SU-DHL-6 (cell line): ENCODE measurements around the gene TMPRSS4.

Experiments used
- H2AFZ ChIP-seq: fragments of 200-600 bp; sonication (generic); 2 replicates; pipeline ENCODE4 v1.6.1; 2014; ENCODE audit warnings: low read depth, mild to moderate bottlenecking, moderate library complexity, mixed read lengths, antibody characterized with exemption, low read length; ENCODE audit not compliant: severe bottlenecking
- H3F3A ChIP-seq: fragments of 200-600 bp; shearing (Covaris generic); 2 replicates; pipeline ENCODE4 v1.6.0; 2016; ENCODE audit warnings: antibody characterized with exemption, mild to moderate bottlenecking; ENCODE audit not compliant: insufficient read depth
- H3K27ac ChIP-seq: fragments of 200-600 bp; sonication (generic); 2 replicates; pipeline ENCODE4 v1.5.1; 2016; ENCODE audit warnings: low read depth, mild to moderate bottlenecking, low read length, moderate library complexity, mixed read lengths
- H3K27me3 ChIP-seq: fragments of 200-600 bp; sonication (generic), shearing (Covaris generic); 2 replicates; pipeline ENCODE4 v1.6.0; 2014; ENCODE audit warnings: mild to moderate bottlenecking, low read length
- H3K36me3 ChIP-seq: fragments of 200-600 bp; sonication (generic); 2 replicates; pipeline ENCODE4 v1.6.1; 2014; ENCODE audit warnings: mild to moderate bottlenecking, low read length, mixed read lengths
- H3K4me2 ChIP-seq: fragments of 300-600, 200-600 bp; shearing (Covaris generic), sonication (generic); 2 replicates; pipeline ENCODE4 v1.6.0; 2014; ENCODE audit warnings: low read length, low read depth, mild to moderate bottlenecking; ENCODE audit not compliant: poor library complexity, severe bottlenecking
- H3K4me3 ChIP-seq: fragments of 200-600 bp; sonication (generic); 2 replicates; pipeline ENCODE4 v1.5.1; 2014; ENCODE audit warnings: antibody characterized with exemption, low read length, mild to moderate bottlenecking, mixed read lengths; ENCODE audit not compliant: insufficient read depth, poor library complexity, severe bottlenecking
- H3K79me2 ChIP-seq: fragments of 200-600 bp; sonication (generic); 2 replicates; pipeline ENCODE4 v1.6.1; 2014; ENCODE audit warnings: mild to moderate bottlenecking, low read length, moderate library complexity; ENCODE audit not compliant: insufficient read depth
- H3K9ac ChIP-seq: fragments of 200-600 bp; sonication (generic); 2 replicates; pipeline ENCODE4 v1.7.0; 2014; ENCODE audit warnings: mild to moderate bottlenecking, low read length
- H3K9me2 ChIP-seq: fragments of 200-600 bp; sonication (generic); replicated peaks from 2 replicates; pipeline ENCODE4 v1.6.1; 2014; ENCODE audit warnings: low read length; ENCODE audit not compliant: insufficient read depth
- H3K9me3 ChIP-seq: fragments of 200-600 bp; sonication (generic); 2 replicates; pipeline ENCODE4 v1.6.1; 2014; ENCODE audit warnings: low read length, mixed read lengths; ENCODE audit not compliant: insufficient read depth
- H4K20me1 ChIP-seq: fragments of 200-600 bp; sonication (generic); 2 replicates; pipeline ENCODE4 v1.6.1; 2014; ENCODE audit warnings: low read depth, mild to moderate bottlenecking, antibody characterized with exemption, low read length, moderate library complexity, mixed read lengths
- CTCF ChIP-seq: fragments of 200-600 bp; sonication (generic); IDR thresholded peaks from one replicate; pipeline ENCODE4 v1.5.1; 2017; ENCODE audit warnings: antibody characterized with exemption, mild to moderate bottlenecking, low read length, moderate library complexity; ENCODE audit not compliant: insufficient read depth, poor library complexity, severe bottlenecking
- EZH2phosphoT487 ChIP-seq: fragments of 200-600 bp; sonication (generic), shearing (Covaris generic); conservative IDR thresholded peaks from 2 replicates; pipeline ENCODE4 v1.6.1; 2018; ENCODE audit warnings: mild to moderate bottlenecking, antibody characterized with exemption, low read length, moderate library complexity, mixed read lengths

TMPRSS4 gene

DNA sequence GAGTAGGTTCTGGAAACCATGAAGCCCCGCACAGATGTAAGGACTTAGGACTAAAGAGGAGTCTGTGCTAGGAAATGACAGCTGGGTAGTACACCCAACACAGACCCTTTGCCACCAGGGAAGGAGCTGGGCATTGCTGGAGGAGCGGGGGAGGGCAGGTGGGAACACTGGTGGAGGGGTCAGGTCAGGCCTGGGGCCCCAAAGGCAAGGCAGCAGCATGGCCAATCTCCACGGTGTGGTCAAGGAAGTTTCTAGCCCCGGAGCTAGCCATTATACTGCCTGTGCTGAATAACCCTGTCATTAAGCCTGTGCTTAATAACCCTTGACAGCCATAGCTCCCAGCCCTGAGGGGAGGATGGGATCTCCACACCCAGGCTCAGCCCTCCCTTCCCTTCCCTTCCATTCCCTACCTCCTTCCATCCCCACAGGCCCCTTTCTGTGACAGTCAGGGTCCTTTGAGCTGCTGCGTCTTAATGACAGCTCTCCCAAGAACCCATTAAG is 2.1 kb downstream of the TMPRSS4 start:
- no peak overlapping the region for H2AFZ ChIP-seq
- no peaks in the 10 kb centered on the region for H3K9me2 ChIP-seq
- no peaks in the 10 kb centered on the region for H4K20me1 ChIP-seq
- TF ChIP-seq EZH2phosphoT487 (no peak), CTCF (no peak)
- no peaks in the 10 kb centered on the region for H3K79me2 ChIP-seq
- no peaks in the 10 kb centered on the region for H3F3A ChIP-seq
- no peak overlapping the region for H3K9ac ChIP-seq
- no peak overlapping the region for H3K4me3 ChIP-seq
- H3K9me3 ChIP-seq, result no peaks in the 10 kb centered on the region
- H3K36me3 ChIP-seq, result no peaks in the 10 kb centered on the region
- no peak overlapping the region for H3K4me2 ChIP-seq
- H3K27me3 ChIP-seq, result no peaks in the 10 kb centered on the region
- H3K27ac ChIP-seq, result no peak overlapping the region

GRCh38 chr11:118079491-118079890 is 2.6 kb downstream of the TMPRSS4 start:
- H3K4me3 ChIP-seq, result no peak overlapping the region
- no peak overlapping the region for H3K27ac ChIP-seq
- H3K79me2 ChIP-seq, result no peaks in the 10 kb centered on the region
- no peak overlapping the region for H2AFZ ChIP-seq
- TF ChIP-seq CTCF (no peak), EZH2phosphoT487 (no peak)
- no peaks in the 10 kb centered on the region for H3K9me3 ChIP-seq
- no peaks in the 10 kb centered on the region for H3K36me3 ChIP-seq
- H3K4me2 ChIP-seq, result no peak overlapping the region
- H3K27me3 ChIP-seq, result no peaks in the 10 kb centered on the region
- H3F3A ChIP-seq, result no peaks in the 10 kb centered on the region
- no peaks in the 10 kb centered on the region for H3K9me2 ChIP-seq
- no peak overlapping the region for H3K9ac ChIP-seq
- H4K20me1 ChIP-seq, result no peaks in the 10 kb centered on the region

DNA sequence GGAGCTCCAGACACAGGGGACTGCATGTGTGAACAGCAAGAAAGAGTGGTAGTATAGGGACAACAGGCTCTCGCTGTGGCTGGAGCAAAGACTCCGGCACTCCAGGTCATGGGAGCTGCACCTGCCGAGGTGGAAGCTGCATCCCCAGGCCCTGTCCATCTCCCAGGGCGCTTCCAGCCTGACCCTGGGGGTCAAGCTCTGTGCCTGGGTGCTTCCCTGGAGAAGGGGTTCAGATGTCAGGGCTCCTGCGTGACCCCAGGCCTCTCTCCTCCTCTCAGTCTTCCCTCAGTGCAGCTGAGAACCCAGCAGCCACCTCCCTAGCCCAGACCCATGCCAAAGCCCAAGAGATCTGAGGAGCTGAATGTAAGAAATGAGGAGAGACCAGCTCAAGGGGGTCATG is 3.4 kb downstream of the TMPRSS4 start:
- Histone ChIP-seq H3K36me3 (no peaks in the 10 kb centered on the region), H3F3A (no peaks in the 10 kb centered on the region), H3K9ac (no peak overlapping the region), H3K4me3 (no peak overlapping the region), H3K4me2 (no peak overlapping the region), H3K79me2 (no peaks in the 10 kb centered on the region), H3K9me3 (no peaks in the 10 kb centered on the region), H3K27ac (no peak overlapping the region), H4K20me1 (no peaks in the 10 kb centered on the region), H2AFZ (no peak overlapping the region), H3K9me2 (no peaks in the 10 kb centered on the region), H3K27me3 (no peaks in the 10 kb centered on the region)
- TF ChIP-seq EZH2phosphoT487 (no peak), CTCF (no peak)
